Left hindlimb (tissue), 1 donor: ENCODE data around the gene SH3PXD2B.
"Not testable (repeated sequence)": the region's sequence is repeated elsewhere in the genome, so short reads cannot be mapped to it uniquely, and the experiment has no call there.

ENCODE experiments used
- DNase-seq: peaks from one replicate; pipeline ENCODE4 v3.0.0-alpha.2; 2018

The SH3PXD2B gene

DNA sequence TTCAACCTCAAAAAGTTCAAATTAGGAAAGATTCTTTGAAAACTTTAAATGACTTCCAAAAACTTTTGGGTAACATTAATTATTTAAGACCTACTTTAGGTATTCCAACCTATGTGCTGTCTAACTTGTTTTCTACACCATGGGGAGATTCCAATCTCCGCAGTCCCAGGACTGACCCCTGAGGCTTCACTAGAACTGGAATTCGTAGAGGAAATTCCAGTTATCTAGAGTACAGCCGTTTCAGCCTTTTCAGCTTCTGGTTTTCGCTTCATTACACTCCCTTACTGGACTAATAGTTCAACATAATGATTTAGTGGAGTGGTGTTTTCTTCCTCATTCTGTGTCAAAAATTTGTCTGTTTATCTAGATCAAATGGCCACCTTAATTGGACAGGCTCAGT is 55.7 kb downstream of the SH3PXD2B start:
- not testable (repeated sequence) for DNase-seq

DNA sequence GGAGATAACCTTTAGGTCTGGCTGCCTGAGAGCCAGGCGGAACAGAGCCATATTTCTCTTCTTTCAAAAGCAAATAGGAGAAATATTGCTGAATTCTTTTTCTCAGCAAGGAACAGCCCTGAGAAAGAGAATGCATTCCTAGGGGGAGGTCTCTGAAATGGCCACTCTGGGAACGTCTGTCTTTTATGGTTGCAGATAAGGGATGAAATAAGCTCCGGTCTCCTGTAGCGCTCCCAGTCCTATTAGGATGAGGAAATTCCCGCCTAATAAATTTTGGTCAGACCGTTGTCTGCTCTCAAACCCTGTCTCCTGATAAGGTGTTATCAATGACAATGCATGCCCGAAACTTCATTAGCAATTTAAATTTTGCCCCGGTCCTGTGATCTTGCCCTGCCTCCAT is 57.3 kb downstream of the SH3PXD2B start:
- not testable (repeated sequence) for DNase-seq

DNA sequence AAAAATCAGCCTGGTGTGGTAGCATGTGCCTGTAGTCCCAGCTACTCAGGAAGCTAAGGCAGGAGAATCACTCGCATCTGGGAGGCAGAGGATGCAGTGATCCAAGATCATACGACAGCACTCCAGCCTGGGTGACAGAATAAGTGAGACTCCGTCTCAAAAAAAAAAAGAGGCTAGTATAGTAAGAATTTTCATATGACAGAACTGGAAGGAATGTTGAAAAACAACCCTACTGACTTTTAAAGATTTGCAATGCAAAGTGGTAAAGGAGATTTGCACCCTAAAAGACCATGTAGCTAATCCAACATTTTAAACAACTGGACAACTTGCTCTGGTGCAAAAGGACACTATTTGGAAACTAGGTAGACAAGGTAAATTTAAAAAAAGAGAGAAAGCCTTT is 58.1 kb downstream of the SH3PXD2B start:
- DNase-seq: no peak

DNA sequence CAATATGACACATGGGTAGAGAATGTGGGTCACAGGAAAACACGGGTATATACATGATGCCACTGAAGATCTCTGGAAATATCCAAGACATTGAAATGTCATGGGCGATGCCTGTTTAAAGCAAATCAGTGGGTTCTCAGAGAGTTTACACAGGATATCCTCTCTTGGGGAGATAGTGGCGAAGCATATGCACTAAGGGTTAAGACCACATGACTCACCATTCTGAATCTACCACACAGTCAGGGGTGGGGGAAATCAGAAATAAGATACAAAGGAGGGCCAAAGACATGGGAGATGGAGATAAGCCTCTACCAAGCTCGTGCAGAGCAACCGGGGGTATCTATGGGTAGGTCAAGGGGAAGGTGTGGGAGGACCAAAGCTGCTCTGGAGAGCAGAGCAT is 58.8 kb downstream of the SH3PXD2B start:
- no peak for DNase-seq

DNA sequence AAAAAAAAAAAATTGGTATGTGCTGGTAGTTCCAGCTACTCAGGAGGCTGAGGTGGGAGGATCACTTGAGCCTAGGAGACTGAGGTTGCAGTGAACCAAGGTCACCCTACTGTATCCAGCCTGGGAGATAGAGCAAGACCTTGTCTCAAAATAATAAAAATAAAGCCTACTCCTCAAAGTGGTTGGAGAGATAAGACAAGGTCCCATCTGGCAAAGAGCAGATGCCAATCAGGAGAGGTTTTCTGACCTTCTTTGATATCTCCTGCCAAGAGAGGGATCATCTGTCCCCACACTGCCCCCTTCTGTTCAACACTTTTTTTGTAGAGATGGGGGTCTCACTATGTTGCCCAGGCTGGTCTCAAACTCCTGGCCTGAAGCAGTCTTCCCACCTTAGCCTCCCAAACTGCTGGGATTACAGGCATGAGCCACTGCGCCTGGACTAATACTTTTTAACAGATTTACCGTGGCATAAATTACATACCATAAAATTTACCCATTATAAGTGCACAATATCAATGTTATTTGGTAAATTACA is 64.7 kb downstream of the SH3PXD2B start:
- no peak for DNase-seq

DNA sequence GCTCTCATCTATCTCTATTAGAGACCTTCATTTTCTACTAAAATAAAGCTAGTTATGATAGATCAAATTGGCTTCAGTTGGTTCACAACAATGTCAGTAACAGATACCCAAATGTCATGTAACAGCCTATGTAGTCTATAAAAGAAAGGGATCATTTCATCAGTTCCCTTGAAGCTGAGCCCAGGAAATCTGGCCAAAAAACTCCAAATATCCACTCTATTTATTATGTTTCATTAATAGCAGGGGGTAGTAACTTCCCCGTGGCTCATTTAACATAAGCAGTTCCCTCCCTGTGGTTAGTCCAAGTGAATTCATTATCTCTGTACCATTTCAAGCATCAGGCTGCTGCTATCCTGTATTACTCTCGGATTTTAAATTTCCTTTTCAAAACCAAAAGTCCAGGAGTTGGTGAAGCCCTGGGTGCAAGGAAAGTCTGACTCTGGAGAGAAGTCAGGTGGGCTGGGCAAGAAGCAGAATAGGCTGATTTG is 66.0 kb downstream of the SH3PXD2B start:
- no peak for DNase-seq

DNA sequence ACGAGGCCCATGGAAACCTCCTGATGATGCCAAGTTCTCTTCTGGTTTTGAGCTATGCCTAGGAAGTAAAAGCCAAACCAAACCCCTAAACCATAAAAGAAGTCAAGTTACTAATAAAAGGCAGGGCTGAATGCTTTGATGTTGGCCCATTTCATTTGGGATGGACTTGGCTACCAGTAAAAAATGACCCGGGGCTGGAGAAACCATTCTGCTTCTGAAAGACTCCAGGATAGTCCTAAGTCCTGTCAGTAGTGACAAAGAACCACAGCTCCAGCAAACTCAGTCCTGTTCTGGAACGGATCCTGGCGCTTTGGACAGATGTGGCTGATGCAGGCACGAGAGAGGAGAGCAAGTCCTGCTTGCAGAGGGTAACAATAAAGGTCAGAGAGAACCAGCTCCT is 68.6 kb downstream of the SH3PXD2B start:
- peak; percentile 63 for DNase-seq

DNA sequence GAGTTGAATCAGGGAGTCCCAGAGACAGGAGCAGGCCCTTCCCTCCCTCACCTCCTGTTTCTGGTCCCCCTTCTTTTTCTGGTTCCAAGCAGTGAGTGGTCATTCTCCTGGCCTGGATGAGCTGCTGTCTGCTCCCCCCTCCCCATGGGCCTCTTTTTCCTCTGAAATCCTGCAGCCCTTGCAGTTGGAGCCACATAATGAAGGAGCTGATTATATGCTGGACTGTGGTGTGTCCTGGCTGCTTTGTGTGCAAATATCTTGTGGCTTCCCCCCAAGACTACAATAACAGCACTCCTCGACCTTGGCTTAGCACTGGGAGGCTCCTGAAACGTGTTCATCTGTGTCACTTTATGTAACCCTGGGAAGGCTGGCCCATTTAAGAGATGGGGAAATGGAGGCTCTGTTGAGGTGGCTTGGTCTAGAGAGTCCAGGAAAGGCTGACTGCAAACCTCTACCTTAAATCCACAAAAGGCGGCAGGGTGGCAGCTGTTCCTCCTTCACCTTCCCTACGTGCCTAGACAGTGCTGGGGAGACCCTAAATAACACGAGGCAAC is 69.2 kb downstream of the SH3PXD2B start:
- DNase-seq: peak; percentile 66

DNA sequence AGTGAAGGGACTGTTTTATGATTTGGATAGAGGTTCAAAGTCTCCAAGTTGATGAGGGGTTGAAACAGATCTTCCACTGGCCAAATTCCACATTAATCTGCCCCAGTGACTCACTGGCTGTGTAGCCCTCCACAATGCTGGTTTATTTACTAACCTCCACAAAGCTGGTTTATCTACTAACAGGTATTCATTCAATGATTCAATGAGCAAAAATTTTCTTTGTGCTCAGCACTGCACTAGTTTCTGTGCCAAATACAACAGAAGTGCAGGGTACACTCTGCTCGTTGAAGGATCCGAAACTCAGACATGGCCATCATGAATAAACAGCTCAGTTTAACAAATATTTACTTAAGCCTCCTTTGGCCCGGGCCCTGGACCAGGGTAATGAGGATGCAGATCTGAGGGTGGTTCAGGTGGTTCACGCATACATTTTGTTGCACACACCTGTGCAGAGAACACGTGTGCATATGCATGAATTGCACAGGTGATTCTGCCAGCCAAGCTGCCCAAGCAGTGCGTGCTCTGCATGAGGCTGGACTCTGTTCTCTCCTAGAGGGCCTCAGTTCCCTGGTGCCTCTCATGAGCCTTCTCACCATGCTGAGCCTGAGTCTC is 71.0 kb downstream of the SH3PXD2B start:
- no peak for DNase-seq

DNA sequence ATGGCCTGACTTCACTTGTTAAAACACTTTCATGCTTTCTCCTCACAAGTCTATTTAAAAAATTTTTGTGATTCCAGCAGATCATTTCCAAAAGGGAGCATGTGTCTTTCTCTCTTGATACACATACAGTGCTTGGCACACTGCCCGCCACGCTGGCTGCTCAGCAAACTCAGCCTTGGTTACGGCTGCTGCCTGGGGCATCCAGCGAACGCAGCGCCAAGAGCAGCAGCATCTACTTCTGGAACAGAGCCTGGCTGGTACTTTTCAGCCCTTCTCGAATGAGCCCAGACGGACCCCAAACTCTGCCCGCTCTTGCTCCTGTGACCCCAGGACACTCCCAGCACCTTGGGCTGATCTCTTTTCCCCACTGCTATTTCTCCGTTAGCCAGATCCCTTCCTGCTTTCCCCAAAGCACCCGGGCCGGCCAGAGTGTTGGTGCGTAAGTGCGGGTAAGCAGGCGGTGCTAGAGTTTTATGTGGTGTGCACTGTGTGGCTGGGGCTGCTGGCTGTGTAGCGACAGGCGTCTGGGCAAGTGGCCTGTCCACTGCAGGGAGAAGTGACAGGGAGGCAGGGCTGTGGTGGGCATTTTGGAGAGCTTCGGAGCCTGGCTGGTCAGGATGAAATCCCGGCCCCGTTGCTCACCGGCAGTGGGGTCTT is 73.2 kb downstream of the SH3PXD2B start:
- DNase-seq: peak; percentile 87

DNA sequence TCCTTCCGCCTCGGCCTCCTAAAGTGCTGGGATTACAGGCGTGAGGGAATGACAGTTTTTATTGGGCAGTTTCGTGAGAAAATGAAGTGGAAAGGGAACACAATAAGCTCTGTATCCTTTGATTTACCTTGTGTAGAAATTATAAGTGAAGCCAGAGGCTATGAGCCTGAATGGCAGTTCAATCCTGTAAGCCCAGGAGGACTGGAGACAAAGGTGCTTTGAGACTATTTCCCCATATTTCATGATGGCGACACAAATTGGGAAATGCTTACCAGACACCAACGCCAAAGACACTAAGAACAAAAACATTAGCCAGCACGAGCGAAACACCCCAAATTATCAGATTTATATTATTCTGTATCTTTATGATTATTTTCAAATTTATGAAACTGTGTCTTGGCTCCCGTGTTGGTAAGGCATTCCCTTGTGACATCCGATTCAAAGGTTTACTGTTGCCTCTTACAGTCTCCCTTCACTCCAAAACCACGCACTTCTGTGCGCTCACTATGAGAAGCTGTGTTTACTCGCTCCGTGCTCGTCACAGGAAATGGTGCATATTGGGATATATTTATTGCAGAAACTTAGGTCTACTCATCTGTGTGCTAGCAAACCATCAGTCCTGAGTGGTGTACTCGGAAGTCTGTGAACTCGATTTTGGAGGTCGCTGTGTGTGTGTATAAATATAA is 73.9 kb downstream of the SH3PXD2B start:
- DNase-seq: no peak

DNA sequence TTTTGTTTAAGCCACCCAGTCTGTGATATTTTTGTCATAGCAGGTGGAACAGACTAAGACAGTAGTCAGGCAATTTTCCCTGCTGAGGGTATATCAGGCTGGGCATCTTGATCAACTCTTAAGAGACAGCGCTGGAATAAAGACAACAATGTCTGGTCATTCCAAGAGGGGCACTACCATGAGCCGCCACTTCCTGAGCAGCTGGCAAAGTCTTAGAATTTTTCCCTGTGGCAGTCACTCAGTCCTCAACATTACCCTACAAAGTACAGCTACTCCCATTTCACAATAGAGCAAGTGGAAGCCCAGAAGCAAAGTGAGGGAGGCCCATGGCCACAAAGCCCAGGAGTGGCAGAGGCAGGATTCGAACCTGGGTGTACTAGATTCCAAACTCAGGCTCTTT is 74.8 kb downstream of the SH3PXD2B start:
- no peak for DNase-seq

DNA sequence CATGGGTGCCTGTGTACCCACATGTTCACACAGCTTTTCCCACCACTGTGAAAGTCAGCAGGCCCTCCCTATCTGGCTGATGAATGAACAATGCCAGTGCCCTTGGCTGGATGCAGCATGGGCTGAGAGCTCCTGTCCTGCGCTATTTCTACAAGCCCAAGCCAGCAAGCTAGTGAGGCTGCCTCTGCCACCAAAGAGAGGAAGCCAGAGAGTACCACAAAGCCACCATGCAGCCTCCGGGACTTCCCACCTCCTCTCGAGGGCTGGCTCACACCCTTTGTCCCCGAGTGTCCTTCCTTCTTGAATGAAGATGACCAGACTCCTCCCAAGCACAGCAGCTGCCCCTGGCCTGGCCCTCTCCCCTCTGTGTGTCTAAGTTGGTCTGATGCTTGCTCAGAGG is 76.5 kb downstream of the SH3PXD2B start:
- no peak for DNase-seq

DNA sequence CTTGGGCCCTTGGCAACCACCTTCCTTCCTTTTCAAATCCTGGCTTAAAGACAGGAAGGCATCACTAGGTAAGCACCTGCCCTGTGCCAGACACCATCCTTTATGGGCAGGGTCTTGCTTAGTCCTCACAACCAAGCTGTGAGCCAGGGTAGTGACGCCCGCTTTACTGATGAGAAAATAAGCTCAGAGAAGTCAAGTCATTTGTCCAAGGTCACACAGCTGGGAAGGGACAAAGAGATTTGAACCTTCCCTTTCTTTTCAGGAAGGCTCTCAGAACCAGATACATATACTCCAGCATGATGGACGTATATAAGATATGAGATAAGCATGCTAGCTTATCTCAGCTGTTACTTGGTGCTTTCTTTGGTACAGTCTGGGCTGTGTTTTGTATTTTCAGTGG is 76.9 kb downstream of the SH3PXD2B start:
- no peak for DNase-seq

DNA sequence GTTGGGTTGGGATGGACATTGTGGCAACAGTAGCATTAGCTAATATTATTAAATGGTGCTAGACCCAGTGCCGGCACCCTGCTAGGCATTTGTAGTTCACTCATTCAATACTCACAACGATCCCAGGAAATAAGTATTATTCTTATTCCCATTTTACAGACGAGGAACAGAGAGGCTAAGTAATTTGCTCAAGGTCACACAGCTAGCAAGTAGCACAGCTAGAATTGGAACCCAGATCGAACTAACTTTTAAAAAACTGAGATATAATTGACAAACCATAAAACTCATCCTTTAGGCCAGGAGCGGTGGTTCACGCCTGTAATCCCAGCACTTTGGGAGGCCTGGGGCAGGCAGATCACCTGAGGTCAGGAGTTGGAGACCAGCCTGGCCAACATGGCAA is 79.5 kb downstream of the SH3PXD2B start:
- DNase-seq: no peak

DNA sequence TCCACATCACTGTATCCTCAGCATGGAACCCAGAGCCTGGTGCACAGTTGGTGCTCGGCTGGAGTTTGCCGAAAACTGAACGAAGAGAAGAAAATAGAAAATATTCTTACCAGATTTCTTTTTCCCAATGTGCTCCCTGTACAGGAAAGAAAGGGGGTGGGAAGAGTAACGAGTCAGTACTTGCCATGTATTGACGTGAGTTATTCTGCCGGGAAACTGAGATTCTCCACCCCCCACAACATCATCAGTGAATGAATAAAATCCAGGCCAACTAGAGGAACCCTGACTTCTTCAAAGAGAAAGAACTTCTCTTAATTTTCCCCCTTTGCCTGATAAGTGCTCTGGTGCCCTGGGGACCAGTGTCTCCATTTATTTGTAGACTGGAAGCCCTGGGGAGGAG is 80.6 kb downstream of the SH3PXD2B start:
- no peak for DNase-seq

DNA sequence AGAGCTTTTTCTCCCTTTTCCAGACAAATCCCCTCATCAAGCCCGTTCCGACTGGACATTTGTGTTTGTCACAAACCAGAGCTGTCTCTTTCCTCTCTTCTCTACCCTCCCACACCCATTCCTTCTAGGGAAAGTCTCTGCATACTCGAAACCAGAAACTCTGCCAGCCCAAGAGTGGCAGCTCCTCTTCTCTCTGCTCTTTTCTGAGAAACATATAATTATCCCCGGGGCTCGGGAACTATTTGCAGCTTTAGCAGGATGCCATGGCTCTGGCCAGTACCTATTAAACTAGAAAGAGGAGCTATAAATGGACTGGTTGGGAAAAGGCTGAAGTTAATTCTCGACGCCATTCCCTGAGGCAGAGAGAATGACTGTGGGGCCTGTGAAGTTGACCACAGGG is 82.6 kb downstream of the SH3PXD2B start:
- DNase-seq: peak; percentile 49

DNA sequence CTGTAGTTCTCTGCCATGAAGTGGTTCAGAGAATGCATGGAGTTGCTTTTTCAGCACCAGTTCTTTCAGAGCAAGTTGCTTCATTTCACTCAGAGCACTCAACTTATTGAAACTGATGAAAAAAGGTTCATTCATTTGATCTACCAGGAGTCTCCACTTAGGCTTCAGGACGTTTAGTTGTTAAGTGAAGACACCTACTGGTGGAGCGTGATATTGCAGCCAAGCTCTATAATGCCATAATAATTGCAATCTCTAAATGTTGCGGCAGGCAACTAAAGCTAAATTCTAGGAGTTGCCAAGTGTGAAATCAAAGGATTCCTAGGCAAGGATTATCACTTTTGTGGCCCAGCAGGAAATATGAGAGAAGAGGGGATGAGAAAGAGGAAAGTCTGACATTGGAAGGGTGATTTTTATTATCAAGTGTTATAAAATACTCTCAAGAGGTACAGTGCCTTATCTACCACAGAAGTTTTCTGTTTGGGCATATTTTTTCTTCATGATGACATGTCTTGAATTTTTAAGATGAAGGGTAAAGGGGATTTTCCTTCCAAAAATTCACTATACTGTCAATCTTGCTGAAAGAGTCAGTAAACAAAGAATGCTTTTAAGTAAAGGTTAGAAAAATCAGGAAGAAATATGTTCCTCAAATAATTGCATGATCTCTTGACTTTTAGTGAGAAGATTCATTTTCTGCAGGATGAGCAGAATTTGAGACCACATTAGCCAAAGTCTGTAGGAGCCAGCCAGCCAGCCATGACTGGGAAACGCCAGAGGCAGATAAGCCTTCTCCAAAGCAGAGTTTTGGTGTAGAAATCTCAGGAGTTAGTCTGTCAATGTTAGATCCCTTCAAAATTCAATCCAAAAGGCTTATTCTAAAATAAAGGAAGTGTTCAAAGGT is 83.4 kb downstream of the SH3PXD2B start:
- no peak for DNase-seq

DNA sequence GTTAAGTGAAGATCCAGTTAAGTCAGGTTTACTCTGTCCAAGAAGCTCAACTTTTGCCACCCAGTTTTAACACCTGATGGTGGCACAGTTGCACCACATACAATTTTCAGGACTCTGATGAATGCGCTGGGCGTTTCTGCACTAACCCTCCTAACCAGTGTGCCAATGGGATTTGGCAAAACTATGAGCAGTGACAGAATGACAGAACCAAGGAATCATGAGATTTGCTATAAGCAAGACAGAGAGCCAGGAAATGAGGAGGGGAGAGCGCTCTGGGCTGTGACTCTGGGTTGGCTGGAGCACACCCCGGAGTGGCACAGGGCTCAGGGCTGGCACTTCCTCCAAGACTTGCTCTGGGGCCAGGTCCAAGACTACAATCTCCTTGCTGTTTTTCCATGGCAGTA is 84.1 kb downstream of the SH3PXD2B start:
- DNase-seq: no peak

DNA sequence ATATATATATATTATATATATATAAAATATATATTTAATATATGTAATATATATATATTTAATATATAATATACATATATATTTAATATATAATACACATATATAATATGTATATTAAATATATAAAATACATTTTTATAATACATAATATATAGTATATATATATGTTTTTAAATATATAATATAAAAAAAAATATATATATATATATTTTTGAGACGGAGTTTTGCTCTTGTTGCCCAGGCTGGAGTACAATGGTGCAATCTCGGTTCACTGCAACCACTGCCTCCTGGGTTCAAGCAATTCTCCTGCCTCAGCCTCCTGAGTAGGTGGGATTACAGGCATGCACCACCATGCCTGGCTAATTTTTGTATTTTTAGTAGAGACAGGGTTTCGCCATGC is 85.6 kb downstream of the SH3PXD2B start:
- DNase-seq: not testable (repeated sequence)

DNA sequence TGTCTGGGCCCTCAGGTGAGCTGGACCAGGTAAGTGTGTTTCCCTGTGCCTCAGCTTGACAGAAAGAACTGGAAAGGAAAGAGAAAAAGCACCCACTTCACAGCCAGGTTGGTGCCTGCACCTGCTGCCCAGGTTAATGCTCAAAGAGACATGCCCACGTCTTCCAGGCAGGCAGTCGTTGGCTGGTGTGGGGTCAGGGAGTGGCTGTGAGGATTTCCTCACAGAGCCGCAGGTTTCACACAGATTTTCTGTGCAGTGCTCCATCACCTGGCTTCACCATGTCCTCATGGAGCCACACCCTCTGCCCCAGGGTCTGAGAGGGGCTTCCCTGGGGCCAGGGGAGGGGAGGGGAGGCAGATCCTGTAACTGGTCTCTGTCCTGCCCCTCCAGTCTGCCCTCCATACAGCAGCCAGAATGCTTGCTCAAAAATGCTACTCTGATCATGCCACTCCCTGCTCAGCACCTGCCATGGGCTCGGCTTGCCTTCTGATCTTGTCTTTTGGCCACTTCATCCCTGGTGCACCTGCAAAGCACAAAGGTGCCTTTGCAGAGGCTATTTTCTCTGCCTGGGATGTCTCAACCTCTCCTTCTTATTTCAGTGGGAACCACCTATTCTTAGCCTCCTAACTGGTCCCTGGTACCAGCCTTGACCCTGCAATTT is 88.2 kb downstream of the SH3PXD2B start:
- DNase-seq: no peak

DNA sequence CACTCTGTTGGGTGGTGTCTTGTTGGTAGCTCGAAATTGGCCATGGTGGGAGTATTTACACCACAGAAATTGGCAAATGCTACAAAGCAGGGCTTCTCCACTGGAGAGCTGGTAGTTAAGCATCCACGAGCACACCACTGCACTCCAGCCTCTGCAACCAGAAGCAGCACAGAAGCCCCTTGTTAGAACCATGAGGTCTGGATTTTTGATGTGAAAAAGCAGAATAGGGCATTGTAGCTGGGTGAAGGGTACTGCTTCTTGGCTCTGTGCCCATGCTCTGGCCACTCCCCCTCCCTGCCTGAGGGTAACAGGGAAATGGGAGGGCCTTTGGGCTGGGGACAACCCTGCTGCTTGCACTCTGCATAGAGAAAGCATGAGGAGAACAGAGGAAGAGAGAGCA is 89.6 kb downstream of the SH3PXD2B start:
- DNase-seq: no peak
